ENCODE data around the gene SULT1A1.

DNA sequence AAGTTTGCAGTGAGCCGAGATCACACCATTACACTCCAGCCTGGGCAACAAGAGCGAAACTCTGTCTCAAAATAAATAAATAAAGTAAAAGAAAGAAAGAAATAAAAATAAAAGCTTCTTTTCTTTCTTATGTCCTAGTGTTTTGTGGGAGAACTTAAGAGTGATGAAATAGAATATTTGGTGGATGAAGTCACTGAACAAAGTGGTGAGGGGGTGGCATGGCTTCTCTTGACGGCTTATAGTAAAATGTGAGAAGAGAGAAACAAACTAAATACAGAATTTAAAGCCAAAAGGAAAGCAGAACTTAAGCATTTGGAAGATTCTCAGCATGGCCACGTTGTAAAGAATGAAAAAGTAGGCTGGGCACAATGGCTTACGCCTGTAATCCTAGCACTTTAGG is 40.8 kb downstream of the SULT1A1 start:
- TF ChIP-seq GATA3 (IDR thresholded peaks at IDR 0.05; ENCODE audit: low read depth, low read length) (no peak), GATA2 (IDR thresholded peaks at IDR 0.05; ENCODE audit: low read depth, low read length) (no peak)

Data from SH-SY5Y (cell line).